HL-60 (cell line): ENCODE results near the gene DNAJB6.

Source experiments
- DNase-seq, 2 experiments: peaks; one replicate each; pipeline ENCODE4 v3.0.0-alpha.2; 2010 to 2020; ENCODE audit warnings: low read depth in 1 of 2, low spot score in 1 of 2
- H3K27ac ChIP-seq: fragments of 250-450 bp; sonication (Bioruptor Pico); replicated peaks from 2 replicates; pipeline ENCODE4 v1.5.1; 2020; ENCODE audit warnings: mild to moderate bottlenecking, moderate library complexity
- H3K27me3 ChIP-seq: fragments of 250-450 bp; sonication (Bioruptor Pico); 2 replicates; pipeline ENCODE4 v1.5.1; 2021; ENCODE audit warnings: mild to moderate bottlenecking, moderate library complexity; ENCODE audit not compliant: insufficient read depth, poor library complexity, severe bottlenecking
- H3K4me3 ChIP-seq: replicated peaks from 2 replicates; pipeline ENCODE4 v1.5.1; 2011; ENCODE audit warnings: mild to moderate bottlenecking, control low read depth, low read length; ENCODE audit not compliant: insufficient read depth
- CTCF ChIP-seq: IDR thresholded peaks from one replicate; pipeline ENCODE4 v1.5.1; 2011; ENCODE audit warnings: low read length, control low read depth, inconsistent platforms; ENCODE audit not compliant: insufficient read depth
- GABPA ChIP-seq: IDR thresholded peaks from 2 replicates; pipeline ENCODE4 v1.6.1; 2012; ENCODE audit warnings: low read depth
- POLR2AphosphoS5 ChIP-seq: IDR thresholded peaks from 2 replicates; pipeline ENCODE4 v1.6.1; 2012; ENCODE audit warnings: low read depth
- REST ChIP-seq: IDR thresholded peaks from 2 replicates; pipeline ENCODE4 v1.6.1; 2012; ENCODE audit warnings: low read depth; ENCODE audit not compliant: insufficient replicate concordance
- SPI1 ChIP-seq: IDR thresholded peaks from 2 replicates; pipeline ENCODE4 v1.6.1; 2012; ENCODE audit warnings: low read depth, mild to moderate bottlenecking, borderline replicate concordance

The DNAJB6 gene

GRCh38 chr7:157386979-157387800, 50.4 kb downstream of the DNAJB6 start:
- H3K4me3 ChIP-seq = no peak overlapping the region
- TF ChIP-seq REST = no peak
- TF ChIP-seq POLR2AphosphoS5 = peak; percentile 63
- peak; percentile 85 for TF ChIP-seq SPI1
- peak; percentile 90 for TF ChIP-seq CTCF
- TF ChIP-seq GABPA = no peak

GRCh38 chr7:157388301-157388700, 51.5 kb downstream of the DNAJB6 start:
- Histone ChIP-seq H3K27me3 (no peaks in the 10 kb centered on the region), H3K27ac (no peak overlapping the region), H3K4me3 (no peak overlapping the region)
- DNase-seq = no peak
- TF ChIP-seq POLR2AphosphoS5 (no peak), SPI1 (no peak), REST (no peak), CTCF (no peak), GABPA (no peak)

More at GRCh38 chr7:157386979-157387800, 50.4 kb downstream of the DNAJB6 start:
- Histone ChIP-seq H3K27ac (peak overlapping the region; percentile 57), H3K27me3 (no peaks in the 10 kb centered on the region)
- DNase-seq = peak; percentile 79 to 95

GRCh38 chr7:157389951-157390730, 53.3 kb downstream of the DNAJB6 start:
- Histone ChIP-seq H3K27ac (peak overlapping the region; percentile 46), H3K4me3 (no peak overlapping the region), H3K27me3 (no peaks in the 10 kb centered on the region)
- TF ChIP-seq CTCF = no peak
- no peak for TF ChIP-seq REST
- TF ChIP-seq POLR2AphosphoS5 = peak; percentile 20
- TF ChIP-seq SPI1 = peak; percentile 27; the same call in 1 of the 2 replicates
- no peak for TF ChIP-seq GABPA
- DNase-seq = peak; percentile 61 to 94
